Adrenal gland (tissue), 5 donors: Measurements from ENCODE around the gene TMX1.

Experiments used
- POLR2A ChIP-seq, 2 donors: fragments of 450-650 bp; IDR thresholded peaks; one replicate each; pipeline ENCODE4 v1.6.1; 2017; ENCODE audit warnings: antibody characterized with exemption in 2 of 2, mild to moderate bottlenecking in 2 of 2, moderate library complexity in 1 of 2
- TF ChIP-seq, protein P1 (sequence below), 6 experiments: fragments of 450-650 bp in 4 of 6; fragments of 200-600 bp in 2 of 6; sonication (generic) in 1 of 6; IDR thresholded peaks; 1 replicate in 5 of 6; 2 replicates in 1 of 6; pipeline versions ENCODE4 v1.5.1 to v1.8.0; 2016 to 2021; ENCODE audit warnings: antibody characterized with exemption in 6 of 6, mild to moderate bottlenecking in 2 of 6, moderate library complexity in 1 of 6
- donor health status: DM: no; HTN: no; CAD: no.

- TF ChIP-seq POLR2A (IDR thresholded peaks at IDR 0.05), result no peak
- TF ChIP-seq, protein P1, sequence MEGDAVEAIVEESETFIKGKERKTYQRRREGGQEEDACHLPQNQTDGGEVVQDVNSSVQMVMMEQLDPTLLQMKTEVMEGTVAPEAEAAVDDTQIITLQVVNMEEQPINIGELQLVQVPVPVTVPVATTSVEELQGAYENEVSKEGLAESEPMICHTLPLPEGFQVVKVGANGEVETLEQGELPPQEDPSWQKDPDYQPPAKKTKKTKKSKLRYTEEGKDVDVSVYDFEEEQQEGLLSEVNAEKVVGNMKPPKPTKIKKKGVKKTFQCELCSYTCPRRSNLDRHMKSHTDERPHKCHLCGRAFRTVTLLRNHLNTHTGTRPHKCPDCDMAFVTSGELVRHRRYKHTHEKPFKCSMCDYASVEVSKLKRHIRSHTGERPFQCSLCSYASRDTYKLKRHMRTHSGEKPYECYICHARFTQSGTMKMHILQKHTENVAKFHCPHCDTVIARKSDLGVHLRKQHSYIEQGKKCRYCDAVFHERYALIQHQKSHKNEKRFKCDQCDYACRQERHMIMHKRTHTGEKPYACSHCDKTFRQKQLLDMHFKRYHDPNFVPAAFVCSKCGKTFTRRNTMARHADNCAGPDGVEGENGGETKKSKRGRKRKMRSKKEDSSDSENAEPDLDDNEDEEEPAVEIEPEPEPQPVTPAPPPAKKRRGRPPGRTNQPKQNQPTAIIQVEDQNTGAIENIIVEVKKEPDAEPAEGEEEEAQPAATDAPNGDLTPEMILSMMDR (IDR thresholded peaks at IDR 0.05), result no peak
Observed at GRCh38 chr14:51258788-51259187, 18.7 kb downstream of the TMX1 start.
